GM12874 (cell line): Measurements from ENCODE around the gene COL5A3.

ENCODE experiments used
- TF ChIP-seq, protein P1 (sequence below): IDR thresholded peaks from 2 replicates; pipeline ENCODE4 v1.5.1; 2011; ENCODE audit warnings: low read depth, mild to moderate bottlenecking, control low read depth, low read length, moderate library complexity; ENCODE audit not compliant: insufficient read depth

COL5A3 gene

DNA sequence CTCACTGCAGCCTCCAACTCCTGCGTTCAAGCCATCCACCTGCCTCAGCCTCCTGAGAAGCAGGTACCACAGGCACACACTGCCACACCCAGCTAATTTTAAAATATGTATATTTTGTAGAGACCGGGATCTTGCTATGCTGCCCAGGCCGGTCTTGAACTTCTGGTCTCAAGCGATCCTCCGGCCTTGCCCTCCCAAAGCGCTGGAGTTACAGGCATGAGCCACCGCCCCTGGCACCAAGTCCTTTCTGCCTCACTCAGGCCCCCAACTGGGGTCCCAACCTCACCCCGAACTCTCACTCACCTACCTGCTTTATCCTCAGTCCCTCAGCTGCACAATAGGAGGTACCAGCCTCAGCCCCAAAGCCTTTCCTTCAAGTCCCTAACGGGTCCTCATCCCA is 635 bp upstream of the COL5A3 start:
- TF ChIP-seq, protein P1, sequence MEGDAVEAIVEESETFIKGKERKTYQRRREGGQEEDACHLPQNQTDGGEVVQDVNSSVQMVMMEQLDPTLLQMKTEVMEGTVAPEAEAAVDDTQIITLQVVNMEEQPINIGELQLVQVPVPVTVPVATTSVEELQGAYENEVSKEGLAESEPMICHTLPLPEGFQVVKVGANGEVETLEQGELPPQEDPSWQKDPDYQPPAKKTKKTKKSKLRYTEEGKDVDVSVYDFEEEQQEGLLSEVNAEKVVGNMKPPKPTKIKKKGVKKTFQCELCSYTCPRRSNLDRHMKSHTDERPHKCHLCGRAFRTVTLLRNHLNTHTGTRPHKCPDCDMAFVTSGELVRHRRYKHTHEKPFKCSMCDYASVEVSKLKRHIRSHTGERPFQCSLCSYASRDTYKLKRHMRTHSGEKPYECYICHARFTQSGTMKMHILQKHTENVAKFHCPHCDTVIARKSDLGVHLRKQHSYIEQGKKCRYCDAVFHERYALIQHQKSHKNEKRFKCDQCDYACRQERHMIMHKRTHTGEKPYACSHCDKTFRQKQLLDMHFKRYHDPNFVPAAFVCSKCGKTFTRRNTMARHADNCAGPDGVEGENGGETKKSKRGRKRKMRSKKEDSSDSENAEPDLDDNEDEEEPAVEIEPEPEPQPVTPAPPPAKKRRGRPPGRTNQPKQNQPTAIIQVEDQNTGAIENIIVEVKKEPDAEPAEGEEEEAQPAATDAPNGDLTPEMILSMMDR, result no peak

DNA sequence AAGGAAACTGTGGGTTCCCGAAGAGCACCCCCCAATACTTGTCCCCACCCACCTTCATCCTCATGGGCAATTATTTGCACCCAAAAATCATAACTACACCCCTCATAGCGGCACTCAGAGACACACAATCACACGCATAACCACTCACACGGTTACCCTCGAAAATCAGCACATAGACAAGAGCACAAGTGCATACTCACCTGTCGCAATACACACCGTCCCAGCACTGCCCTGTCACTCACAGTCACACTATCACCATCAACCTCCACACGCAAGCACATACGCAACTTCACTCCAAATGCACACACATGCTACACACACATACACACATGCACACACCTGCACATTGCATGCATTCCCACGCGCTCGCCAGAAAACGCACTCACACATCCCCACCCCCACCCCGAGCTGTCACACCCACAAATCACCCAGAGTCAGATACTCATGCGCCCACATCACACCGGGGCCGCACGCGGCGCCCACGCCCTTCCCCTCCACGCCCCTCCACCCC is 535 bp downstream of the COL5A3 start:
- TF ChIP-seq, protein P1, result no peak

DNA sequence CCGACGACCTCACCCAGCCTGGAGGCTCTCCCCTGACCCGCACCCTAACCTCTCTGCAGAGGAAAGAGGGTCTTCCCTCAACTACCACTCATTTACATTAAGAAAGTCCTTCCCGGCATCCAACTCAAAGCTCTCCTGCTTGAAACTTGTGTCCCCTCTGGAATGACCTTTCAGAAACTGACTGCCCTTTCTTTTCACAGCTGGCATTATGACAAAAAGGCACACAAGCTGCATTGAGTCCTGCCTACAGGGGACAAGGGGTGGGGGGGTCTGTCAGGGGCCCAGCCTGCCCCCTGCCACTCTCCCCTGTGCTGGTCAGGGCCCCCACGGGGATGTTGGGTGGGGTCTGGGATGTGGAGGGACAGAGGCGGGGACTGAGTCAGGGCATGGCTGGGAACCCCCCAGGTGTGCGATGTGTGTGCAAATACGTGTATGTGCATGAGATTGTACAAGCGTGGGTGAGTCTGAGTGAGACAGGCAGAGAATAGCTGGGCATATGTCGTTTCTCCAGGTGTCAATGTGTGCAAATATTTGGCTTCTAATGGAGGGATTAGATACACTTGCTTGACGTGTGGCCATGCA is 2.0 kb downstream of the COL5A3 start:
- TF ChIP-seq, protein P1, result no peak

DNA sequence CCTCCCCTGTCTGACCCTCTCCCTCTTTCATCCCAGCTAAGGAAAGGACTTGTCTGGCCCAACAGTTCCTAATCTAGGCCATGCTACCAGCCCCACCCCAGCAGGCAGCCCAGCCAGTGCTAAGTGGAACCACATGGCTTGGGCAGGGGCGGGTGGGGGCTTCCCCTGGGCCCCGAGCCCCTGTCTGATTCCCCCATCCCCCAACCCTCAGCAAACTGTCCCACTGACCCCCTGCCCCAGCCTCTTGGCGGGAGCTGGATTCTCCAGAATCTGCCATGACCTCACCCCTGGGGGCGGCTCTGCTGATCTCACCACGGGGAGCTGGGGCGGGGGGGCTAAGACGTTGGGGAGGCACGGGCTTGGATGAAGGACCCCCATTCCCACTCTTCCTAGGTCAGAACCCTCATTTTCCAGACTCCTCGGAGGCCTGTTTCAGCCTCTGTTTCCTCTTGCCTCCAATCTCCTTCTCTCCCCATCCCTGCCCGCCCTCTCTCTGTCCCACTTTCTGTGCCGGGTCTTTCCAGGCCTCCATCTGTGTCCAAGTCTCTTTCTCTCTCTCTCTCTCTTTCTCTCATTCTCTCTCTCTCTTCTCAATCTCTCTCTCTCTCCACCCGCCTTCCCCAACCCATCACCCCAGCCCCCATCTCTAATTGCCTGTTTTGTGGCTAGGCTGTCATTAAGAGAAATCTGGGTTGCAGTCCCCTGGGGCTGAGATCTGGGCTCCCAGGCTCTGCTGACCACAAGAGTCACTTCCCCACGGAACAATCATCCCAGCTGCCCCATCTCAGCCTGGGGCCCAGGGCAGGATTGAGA is 2.7 kb downstream of the COL5A3 start:
- TF ChIP-seq, protein P1, result no peak

DNA sequence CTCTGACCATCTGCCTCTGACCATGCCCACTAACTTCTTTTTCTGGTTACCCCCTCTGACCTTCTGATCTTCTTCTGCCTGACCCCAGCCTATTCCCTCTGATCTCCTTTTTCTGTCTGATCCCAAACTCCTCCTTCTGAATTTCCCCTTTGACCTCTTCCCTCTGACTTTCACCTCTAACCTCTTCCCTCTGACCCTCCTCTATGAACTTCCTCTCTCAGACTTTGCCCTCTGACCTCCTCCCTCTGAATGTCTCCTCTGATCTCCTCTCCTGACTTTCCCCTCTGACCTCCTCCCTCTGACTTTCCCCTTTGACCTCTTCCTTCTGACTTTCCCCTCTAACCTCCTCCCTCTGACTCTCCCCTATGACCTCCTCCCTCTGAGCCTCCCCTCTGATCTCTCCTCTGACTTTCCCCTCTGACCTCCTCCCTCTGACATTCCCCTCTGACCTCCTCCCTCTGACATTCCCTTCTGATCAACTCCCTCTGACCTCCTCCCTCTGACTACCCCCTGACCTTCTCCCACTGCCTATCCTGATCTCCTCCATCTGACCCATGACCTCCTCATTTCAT is 3.5 kb downstream of the COL5A3 start:
- TF ChIP-seq, protein P1, result no peak

DNA sequence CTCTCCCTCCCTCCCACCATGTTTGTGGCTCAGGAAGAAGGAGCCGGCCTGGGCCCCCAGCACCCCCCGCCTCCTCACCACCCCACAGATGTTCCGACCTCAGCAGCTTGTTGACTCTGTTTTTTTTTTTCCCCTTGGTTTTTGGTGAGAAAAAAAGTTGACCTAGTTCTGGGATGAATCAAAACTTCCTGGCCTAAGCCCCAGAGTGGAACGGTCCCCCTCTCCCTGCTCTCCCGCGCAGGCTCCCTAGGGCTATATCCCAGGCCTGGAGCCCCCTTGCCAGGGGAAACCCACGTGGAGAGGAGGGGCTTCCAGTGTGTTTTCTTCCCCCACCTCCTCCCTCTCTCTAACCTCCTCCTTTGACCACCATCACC is 4.0 kb downstream of the COL5A3 start:
- TF ChIP-seq, protein P1, result no peak

DNA sequence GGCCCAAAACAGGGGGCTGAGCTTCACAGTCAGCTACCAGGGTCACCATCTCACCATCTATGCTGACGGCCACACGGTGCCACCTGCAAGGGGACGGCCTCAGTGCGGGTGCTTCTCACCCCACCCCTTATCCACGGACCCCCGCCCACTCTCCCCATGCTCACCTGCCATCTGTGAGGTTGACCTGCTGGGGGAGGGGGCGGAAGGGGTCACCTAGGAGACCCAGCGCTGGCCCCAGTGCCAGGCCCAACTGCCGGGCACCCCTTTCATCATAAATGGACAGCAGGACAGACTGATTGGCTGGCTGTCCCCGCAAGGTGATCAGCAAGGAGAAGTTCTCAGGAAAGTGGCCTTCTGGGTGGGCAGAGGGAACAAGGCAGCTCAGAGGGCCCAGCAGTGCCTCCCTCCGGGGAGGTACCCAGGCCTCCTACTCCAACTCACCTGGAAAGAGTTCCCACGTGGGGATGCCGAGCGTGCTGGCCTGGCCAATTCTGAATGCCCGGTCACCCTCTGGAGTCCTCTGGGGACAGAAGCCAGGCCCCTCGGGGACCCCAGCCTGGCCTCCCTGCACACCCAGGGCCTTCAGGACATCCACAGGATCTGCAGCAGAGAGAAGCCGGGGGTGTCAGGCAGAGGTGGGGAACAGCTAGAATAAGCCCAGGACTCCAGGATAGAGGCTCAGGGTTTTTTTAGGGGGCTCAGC is 4.5 kb downstream of the COL5A3 start:
- TF ChIP-seq, protein P1, result no peak
